Measurements from ENCODE around the gene CSH1.

CSH1 gene

GRCh38 chr17:63940584-63940983, 44.2 kb upstream of the CSH1 start:
- DNase-seq (ENCODE audit: low read depth, low spot score), result no peak
- H3K9ac ChIP-seq (ENCODE audit: insufficient read length, low read depth), result no peak overlapping the region
- H3K27me3 ChIP-seq (ENCODE audit: insufficient read depth, insufficient read length), result no peaks in the 10 kb centered on the region
- H3K4me3 ChIP-seq (ENCODE audit: insufficient read length, low read depth), result no peak overlapping the region
- no peaks in the 10 kb centered on the region for H3K36me3 ChIP-seq (ENCODE audit: insufficient read depth, insufficient read length, low read length)
- H3K9me3 ChIP-seq (ENCODE audit: insufficient read depth, low read length), result no peaks in the 10 kb centered on the region
- peaks cover 6% of the 10 kb centered on the region for H3K4me1 ChIP-seq (ENCODE audit: insufficient read depth, insufficient read length)
- TF ChIP-seq ZNF274 (IDR thresholded peaks at IDR 0.05; ENCODE audit: low read depth, low read length) (no peak), SUZ12 (IDR thresholded peaks at IDR 0.05; ENCODE audit: extremely low read depth, insufficient read depth, insufficient read length) (no peak), YY1 (IDR thresholded peaks at IDR 0.05; ENCODE audit: insufficient read depth, insufficient read length) (no peak)

- TF ChIP-seq YY1 (IDR thresholded peaks at IDR 0.05; ENCODE audit: insufficient read depth, insufficient read length) (no peak), SUZ12 (IDR thresholded peaks at IDR 0.05; ENCODE audit: extremely low read depth, insufficient read depth, insufficient read length) (no peak), ZNF274 (IDR thresholded peaks at IDR 0.05; ENCODE audit: low read depth, low read length) (no peak)
- Histone ChIP-seq H3K4me3 (ENCODE audit: insufficient read length, low read depth) (no peak overlapping the region), H3K36me3 (ENCODE audit: insufficient read depth, insufficient read length, low read length) (no peaks in the 10 kb centered on the region), H3K27me3 (ENCODE audit: insufficient read depth, insufficient read length) (no peaks in the 10 kb centered on the region), H3K9me3 (ENCODE audit: insufficient read depth, low read length) (no peaks in the 10 kb centered on the region), H3K9ac (ENCODE audit: insufficient read length, low read depth) (no peak overlapping the region), H3K4me1 (ENCODE audit: insufficient read depth, insufficient read length) (peaks cover 6% of the 10 kb centered on the region)
- DNase-seq (ENCODE audit: low read depth, low spot score), result no peak
Measured at GRCh38 chr17:63939884-63940283, 43.5 kb upstream of the CSH1 start.

- no peak overlapping the region for H3K9ac ChIP-seq (ENCODE audit: insufficient read length, low read depth)
- H3K36me3 ChIP-seq (ENCODE audit: insufficient read depth, insufficient read length, low read length), result no peaks in the 10 kb centered on the region
- no peak overlapping the region for H3K4me3 ChIP-seq (ENCODE audit: insufficient read length, low read depth)
- no peaks in the 10 kb centered on the region for H3K27me3 ChIP-seq (ENCODE audit: insufficient read depth, insufficient read length)
- H3K9me3 ChIP-seq (ENCODE audit: insufficient read depth, low read length), result no peaks in the 10 kb centered on the region
- DNase-seq (ENCODE audit: low read depth, low spot score), result no peak
- no peak for TF ChIP-seq SUZ12 (IDR thresholded peaks at IDR 0.05; ENCODE audit: extremely low read depth, insufficient read depth, insufficient read length)
- no peak for TF ChIP-seq ZNF274 (IDR thresholded peaks at IDR 0.05; ENCODE audit: low read depth, low read length)
- no peak for TF ChIP-seq YY1 (IDR thresholded peaks at IDR 0.05; ENCODE audit: insufficient read depth, insufficient read length)
- peaks cover 6% of the 10 kb centered on the region for H3K4me1 ChIP-seq (ENCODE audit: insufficient read depth, insufficient read length)
Measured at GRCh38 chr17:63939401-63939800, 43.0 kb upstream of the CSH1 start.

- H3K9ac ChIP-seq (ENCODE audit: insufficient read length, low read depth), result peak overlapping the region; percentile 23
- no peaks in the 10 kb centered on the region for H3K27me3 ChIP-seq (ENCODE audit: insufficient read depth, insufficient read length)
- H3K36me3 ChIP-seq (ENCODE audit: insufficient read depth, insufficient read length, low read length), result no peaks in the 10 kb centered on the region
- H3K9me3 ChIP-seq (ENCODE audit: insufficient read depth, low read length), result no peaks in the 10 kb centered on the region
- no peak for TF ChIP-seq ZNF274 (IDR thresholded peaks at IDR 0.05; ENCODE audit: low read depth, low read length)
- TF ChIP-seq YY1 (IDR thresholded peaks at IDR 0.05; ENCODE audit: insufficient read depth, insufficient read length), result no peak
- no peak for TF ChIP-seq SUZ12 (IDR thresholded peaks at IDR 0.05; ENCODE audit: extremely low read depth, insufficient read depth, insufficient read length)
- H3K4me3 ChIP-seq (ENCODE audit: insufficient read length, low read depth), result no peak overlapping the region
- peaks cover 6% of the 10 kb centered on the region for H3K4me1 ChIP-seq (ENCODE audit: insufficient read depth, insufficient read length)
- no peak for DNase-seq (ENCODE audit: low read depth, low spot score)
Measured at GRCh38 chr17:63937920-63938319, 41.5 kb upstream of the CSH1 start.

- TF ChIP-seq YY1 (IDR thresholded peaks at IDR 0.05; ENCODE audit: insufficient read depth, insufficient read length) (no peak), ZNF274 (IDR thresholded peaks at IDR 0.05; ENCODE audit: low read depth, low read length) (no peak), SUZ12 (IDR thresholded peaks at IDR 0.05; ENCODE audit: extremely low read depth, insufficient read depth, insufficient read length) (no peak)
Measured at GRCh38 chr17:63937319-63937718, 40.9 kb upstream of the CSH1 start.

GRCh38 chr17:63934183-63935112, 38.1 kb upstream of the CSH1 start:
- H3K36me3 ChIP-seq (ENCODE audit: insufficient read depth, insufficient read length, low read length), result no peaks in the 10 kb centered on the region
- H3K9ac ChIP-seq (ENCODE audit: insufficient read length, low read depth), result no peak overlapping the region
- H3K9me3 ChIP-seq (ENCODE audit: insufficient read depth, low read length), result no peaks in the 10 kb centered on the region
- H3K4me1 ChIP-seq (ENCODE audit: insufficient read depth, insufficient read length), result peaks cover 21% of the 10 kb centered on the region
- H3K4me3 ChIP-seq (ENCODE audit: insufficient read length, low read depth), result no peak overlapping the region
- no peaks in the 10 kb centered on the region for H3K27me3 ChIP-seq (ENCODE audit: insufficient read depth, insufficient read length)
- TF ChIP-seq SUZ12 (IDR thresholded peaks at IDR 0.05; ENCODE audit: extremely low read depth, insufficient read depth, insufficient read length), result no peak
- no peak for TF ChIP-seq ZNF274 (IDR thresholded peaks at IDR 0.05; ENCODE audit: low read depth, low read length)
- no peak for TF ChIP-seq YY1 (IDR thresholded peaks at IDR 0.05; ENCODE audit: insufficient read depth, insufficient read length)
- DNase-seq (ENCODE audit: low read depth, low spot score), result no peak

More at GRCh38 chr17:63937319-63937718, 40.9 kb upstream of the CSH1 start:
- no peak for DNase-seq (ENCODE audit: low read depth, low spot score)
- Histone ChIP-seq H3K36me3 (ENCODE audit: insufficient read depth, insufficient read length, low read length) (no peaks in the 10 kb centered on the region), H3K9ac (ENCODE audit: insufficient read length, low read depth) (no peak overlapping the region), H3K4me1 (ENCODE audit: insufficient read depth, insufficient read length) (peaks cover 7% of the 10 kb centered on the region), H3K27me3 (ENCODE audit: insufficient read depth, insufficient read length) (no peaks in the 10 kb centered on the region), H3K9me3 (ENCODE audit: insufficient read depth, low read length) (no peaks in the 10 kb centered on the region), H3K4me3 (ENCODE audit: insufficient read length, low read depth) (no peak overlapping the region)

- DNase-seq (ENCODE audit: low read depth, low spot score), result no peak
- Histone ChIP-seq H3K4me1 (ENCODE audit: insufficient read depth, insufficient read length) (peaks cover 20% of the 10 kb centered on the region), H3K36me3 (ENCODE audit: insufficient read depth, insufficient read length, low read length) (no peaks in the 10 kb centered on the region), H3K9ac (ENCODE audit: insufficient read length, low read depth) (no peak overlapping the region), H3K27me3 (ENCODE audit: insufficient read depth, insufficient read length) (no peaks in the 10 kb centered on the region), H3K4me3 (ENCODE audit: insufficient read length, low read depth) (no peak overlapping the region), H3K9me3 (ENCODE audit: insufficient read depth, low read length) (no peaks in the 10 kb centered on the region)
- TF ChIP-seq SUZ12 (IDR thresholded peaks at IDR 0.05; ENCODE audit: extremely low read depth, insufficient read depth, insufficient read length) (no peak), YY1 (IDR thresholded peaks at IDR 0.05; ENCODE audit: insufficient read depth, insufficient read length) (no peak), ZNF274 (IDR thresholded peaks at IDR 0.05; ENCODE audit: low read depth, low read length) (no peak)
Measured at GRCh38 chr17:63933598-63933997, 37.2 kb upstream of the CSH1 start.
